Adipose tissue (tissue), 3 donors: ENCODE results near the gene AFAP1. TPM values are rescaled to one million over a fixed set of nuclear protein-coding genes. Genes with fewer than 3 reads are reported as not detected.
A peak's percentile ranks its signal among the peaks of the same experiment; 100 is the strongest.

ENCODE experiments used
- H3K27ac ChIP-seq: one replicate; pipeline ENCODE4 v1.5.1; 2013; ENCODE audit warnings: low read depth, low read length
- WGBS, 3 donors: extraction: QIAGEN DNeasy Blood & Tissue Kit; methylation state at CpG; one replicate each; pipeline ENCODE4 v1.1.7; 2013; 5-methylcytosine and 5-hydroxymethylcytosine counted together
- polyA plus RNA-seq, 3 donors: library from polyadenylated mRNA; stranded (reverse); fragments of 200-250 nt; gene quantifications; one replicate each; pipeline ENCODE4 v1.2.3, GENCODE V29; 2013
- donor health status: healthy with polysubstance abuse.
- donor health status: Bipolar disorder and iron deficiency.
- donor health status: healthy.

AFAP1 gene
- polyA plus RNA-seq, 3 donors: 3.4 to 11.8 (median 10.9) TPM

DNA sequence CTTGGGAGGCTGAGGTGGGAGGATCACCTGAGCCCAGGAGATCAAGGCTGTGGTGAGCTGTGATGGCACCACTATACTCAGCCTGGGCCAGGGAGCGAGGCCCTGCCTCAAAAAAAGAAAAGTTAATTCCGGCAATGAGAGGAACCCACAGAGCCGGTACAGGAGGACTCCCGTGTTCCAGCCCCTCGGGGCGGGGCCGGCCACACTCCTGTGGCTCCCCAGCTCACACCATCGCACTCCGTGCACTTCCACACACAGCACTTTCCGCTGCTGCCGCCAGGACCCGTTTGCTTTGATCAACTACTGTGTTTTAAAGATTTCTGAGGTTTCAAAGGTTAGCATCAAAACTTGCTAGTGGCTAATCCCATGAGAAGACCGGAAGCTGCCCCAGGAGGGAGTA, 171.7 kb downstream of the AFAP1 start:
- no peak overlapping the region for H3K27ac ChIP-seq
- 88 to 90% (median 89%) methylated on average over 13 of the region's 13 CpGs for WGBS, 3 donors

DNA sequence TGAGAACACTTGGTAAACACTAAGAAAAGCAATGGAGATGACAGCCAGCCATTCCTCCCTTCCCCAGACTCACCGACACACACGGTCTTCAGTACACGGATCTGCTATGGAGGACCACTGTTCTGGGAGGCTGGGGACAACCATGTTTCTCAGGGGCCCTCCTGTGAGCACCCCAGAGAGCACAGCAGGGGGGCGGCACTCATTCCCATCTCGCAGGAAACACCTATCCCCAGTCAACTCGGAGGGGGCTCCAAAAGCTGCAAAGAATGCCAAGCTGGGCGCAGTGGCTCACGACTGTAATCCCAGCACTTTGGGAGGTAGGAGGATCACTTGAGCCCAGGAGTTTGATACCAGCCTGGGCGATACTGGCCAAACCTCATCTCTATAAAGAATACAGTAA, 172.1 kb downstream of the AFAP1 start:
- H3K27ac ChIP-seq: no peak overlapping the region
- 78 to 83% (median 82%) methylated on average over 8 to 9 of the region's 9 CpGs for WGBS, 3 donors

DNA sequence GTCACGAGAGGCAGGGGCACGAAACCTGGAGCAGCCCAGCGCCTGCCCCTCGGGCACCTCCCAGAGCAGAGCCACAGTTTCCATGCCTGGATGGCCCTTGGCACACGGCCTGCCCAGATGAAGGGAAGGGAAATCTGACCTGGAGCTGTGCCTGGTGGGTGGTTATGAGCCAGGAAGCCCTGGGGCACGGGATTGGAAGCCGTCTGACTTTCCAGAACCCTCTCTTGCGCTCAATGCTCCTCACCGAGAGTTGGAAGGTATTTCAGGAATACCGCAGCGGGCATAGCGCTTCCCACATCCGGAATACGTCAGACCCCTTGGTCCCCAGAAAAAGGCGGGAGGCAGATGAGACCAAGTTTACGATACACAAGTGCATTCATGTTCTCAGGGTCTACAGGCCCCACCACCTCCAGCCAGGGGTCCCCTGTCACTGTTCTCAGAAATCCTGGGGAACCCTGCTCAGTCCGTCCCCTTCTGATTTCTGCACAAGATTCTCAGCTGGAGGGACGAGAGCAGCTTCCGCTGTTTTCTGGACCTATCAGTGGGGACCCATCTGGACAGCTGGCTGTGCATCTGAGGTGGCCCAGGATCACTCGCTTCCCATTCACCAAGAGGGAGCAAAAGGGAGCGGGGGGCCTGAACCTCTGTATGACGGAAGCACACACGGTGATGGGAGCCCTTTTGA, 172.9 kb downstream of the AFAP1 start:
- H3K27ac ChIP-seq: no peak overlapping the region
- WGBS, 3 donors: 83 to 86% (median 85%) methylated on average over 23 of the region's 23 CpGs

DNA sequence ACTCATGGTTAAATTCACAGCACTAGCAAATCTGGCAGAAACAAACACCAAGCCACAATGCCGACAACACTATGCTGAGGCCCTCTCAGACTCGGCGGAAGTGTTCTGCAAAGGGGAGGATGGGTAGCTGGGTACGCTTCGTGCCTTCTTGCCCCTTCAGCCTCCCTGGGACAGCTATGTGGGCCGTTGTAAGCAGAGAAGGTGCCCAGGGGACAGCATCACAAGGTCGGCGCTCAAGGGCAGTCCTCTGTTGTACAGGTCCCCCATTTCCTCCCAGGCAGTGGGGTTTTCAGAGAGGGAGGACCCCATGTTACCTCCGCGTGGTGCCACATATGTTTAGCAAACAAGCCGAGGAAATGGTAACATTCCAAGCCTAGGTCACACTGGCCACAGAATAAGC, 173.6 kb downstream of the AFAP1 start:
- WGBS, 3 donors: 88 to 92% (median 90%) methylated on average over 11 of the region's 11 CpGs
- no peak overlapping the region for H3K27ac ChIP-seq

DNA sequence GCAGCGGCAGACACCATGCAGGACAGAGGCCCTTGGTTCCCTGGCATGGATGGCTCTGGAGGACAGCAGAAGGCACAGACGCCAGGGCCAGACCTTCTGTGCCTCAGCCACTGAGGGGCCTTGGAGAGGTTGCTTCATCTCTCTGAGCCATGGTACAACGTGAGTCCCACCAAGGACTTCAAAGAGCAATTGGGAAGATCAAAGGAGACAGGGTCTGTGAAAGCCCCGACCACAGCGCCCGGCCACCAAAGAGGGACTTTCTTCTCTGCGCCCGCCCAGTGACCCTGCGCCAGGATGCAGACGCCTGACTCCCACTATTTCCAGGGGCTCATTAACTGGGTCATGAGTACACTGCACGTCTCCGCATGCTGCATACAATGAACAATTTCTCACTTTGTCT, 174.0 kb downstream of the AFAP1 start:
- no peak overlapping the region for H3K27ac ChIP-seq
- WGBS, 3 donors: 82 to 86% (median 84%) methylated on average over 12 of the region's 12 CpGs

DNA sequence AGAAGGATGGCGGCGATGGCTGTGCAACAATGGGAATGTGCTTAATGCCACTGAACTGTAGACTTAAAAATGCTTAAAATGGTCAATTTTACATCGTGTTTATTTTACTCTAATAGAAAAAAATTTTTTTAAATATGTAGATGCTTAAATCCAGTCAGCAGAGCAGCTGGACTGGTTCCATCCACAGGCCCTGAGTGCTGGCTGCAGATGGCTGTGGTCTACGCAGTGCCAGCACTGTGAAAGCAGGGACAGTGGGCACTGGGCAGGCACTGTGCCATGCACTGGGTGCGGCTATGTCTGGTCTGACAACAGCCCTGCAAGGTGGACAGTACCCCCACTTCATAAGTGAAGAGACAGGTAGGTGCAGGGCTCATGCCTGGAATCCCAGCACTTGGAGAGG, 175.2 kb downstream of the AFAP1 start:
- 90 to 95% (median 91%) methylated on average over 5 of the region's 5 CpGs for WGBS, 3 donors
- no peak overlapping the region for H3K27ac ChIP-seq

DNA sequence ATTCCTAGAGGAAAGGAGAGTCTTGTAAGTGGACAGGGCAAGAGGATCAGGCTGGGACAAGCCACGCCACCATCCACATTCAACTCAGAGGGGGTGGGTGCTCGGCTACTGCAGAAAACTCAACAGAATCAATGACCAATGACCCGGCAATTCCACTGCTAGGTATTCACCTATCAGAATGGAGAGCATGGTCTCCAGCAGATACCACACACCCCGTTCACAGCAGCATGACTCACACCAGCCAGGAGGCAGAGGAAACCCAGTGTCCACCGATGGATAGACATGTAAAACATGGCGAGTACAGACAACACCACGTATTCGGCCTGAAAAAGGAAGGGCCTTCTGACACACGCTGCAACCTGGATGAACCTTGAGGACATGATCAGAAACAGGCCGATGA, 175.9 kb downstream of the AFAP1 start:
- H3K27ac ChIP-seq: no peak overlapping the region
- 79 to 89% (median 88%) methylated on average over 10 of the region's 10 CpGs for WGBS, 3 donors

DNA sequence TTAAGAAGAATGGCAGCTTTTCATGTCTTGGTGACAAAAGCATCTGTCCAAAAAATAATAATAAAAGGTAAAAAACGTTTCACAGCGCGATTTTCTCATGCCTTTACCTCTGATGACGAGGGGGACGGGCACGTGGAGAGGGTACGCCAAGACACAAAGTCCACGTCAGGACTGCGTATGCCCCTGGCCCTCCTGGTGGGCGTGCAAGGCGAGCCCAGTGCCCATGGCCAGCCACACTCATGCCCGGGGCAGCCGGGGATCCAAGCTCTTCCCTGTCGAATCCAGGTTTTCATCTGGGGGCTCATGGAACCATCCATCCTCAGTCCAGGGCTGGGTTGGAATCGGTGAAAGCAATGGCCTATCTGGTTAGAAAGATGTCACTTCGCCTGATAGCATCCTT, 176.6 kb downstream of the AFAP1 start:
- WGBS, 3 donors: 90 to 94% (median 93%) methylated on average over 16 of the region's 16 CpGs
- H3K27ac ChIP-seq: no peak overlapping the region

DNA sequence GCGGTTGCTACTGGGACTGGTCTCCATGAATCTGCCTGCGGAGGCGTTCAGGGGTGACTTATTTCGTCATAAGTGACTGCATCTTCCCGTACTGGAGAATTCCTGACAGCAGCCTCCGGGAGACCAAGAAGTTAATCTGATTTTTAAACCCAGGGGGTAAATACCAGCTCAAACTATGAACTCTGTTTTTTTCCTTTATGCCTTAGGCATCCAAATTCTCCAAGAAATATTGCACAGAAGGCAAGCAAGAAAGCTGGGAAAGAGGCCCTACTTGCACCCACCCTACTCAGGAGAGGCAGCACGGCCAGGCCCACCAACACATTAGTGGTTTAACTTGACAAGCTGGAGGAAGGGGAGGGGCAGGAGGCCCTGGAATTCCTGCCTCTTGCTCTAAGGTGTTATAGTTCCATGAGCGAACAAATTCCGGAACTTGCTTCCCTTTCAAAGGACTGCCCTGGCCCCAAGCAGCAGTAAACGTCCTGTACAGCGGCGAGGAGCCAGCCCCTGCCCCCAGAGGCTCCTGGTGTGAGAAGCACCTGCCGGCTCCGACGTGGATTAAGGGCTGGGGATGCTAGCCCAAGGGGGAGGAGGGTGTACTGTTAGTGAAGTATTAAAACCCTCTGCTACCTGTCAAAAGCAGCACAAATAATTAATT, 177.2 kb downstream of the AFAP1 start:
- H3K27ac ChIP-seq: peak overlapping the region; percentile 23
- 77 to 82% (median 80%) methylated on average over 15 of the region's 15 CpGs for WGBS, 3 donors

DNA sequence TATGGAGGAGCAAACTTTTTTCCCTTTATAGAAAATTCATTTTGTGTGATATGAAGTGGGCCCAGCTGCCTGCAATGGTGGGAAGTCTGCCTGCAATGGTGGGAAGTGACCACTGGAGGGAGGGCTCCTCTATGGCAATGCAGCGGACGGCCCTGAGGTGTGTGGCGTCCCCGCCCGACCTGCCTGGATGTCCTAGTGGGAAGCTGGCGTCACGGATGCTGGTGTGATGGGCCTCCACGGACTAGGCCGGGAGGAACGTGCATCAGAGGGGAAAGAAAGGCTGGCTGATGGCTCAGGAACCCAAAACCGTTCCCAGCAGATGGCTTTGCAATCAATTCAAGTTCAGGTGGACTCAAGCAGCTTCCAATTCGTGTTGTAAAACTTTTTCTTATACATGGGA, 177.9 kb downstream of the AFAP1 start:
- WGBS, 3 donors: 17 to 33% (median 28%) methylated on average over 12 of the region's 12 CpGs
- H3K27ac ChIP-seq: no peak overlapping the region

DNA sequence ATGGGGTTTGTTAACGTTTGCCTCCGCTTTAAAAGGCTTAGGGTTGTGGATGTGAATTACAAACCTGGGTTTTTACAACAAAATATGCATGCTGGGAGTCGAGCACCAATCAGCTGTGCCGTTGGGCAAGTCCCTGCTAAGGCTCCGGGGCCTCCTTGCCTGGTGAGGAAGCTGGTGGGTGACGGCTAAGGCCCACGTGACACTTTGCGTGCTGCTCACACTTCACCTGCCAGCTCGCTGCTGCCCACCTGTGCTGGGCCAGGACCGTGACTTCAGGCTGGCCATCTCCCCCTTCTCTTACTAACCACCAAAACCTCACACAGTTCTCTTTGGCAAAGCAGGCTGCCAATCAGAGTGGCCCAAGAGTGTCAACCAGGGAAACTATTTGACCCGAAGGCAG, 178.3 kb downstream of the AFAP1 start:
- no peak overlapping the region for H3K27ac ChIP-seq
- 81 to 88% (median 88%) methylated on average over 11 of the region's 11 CpGs for whole genome bisulfite sequencing, 3 donors

DNA sequence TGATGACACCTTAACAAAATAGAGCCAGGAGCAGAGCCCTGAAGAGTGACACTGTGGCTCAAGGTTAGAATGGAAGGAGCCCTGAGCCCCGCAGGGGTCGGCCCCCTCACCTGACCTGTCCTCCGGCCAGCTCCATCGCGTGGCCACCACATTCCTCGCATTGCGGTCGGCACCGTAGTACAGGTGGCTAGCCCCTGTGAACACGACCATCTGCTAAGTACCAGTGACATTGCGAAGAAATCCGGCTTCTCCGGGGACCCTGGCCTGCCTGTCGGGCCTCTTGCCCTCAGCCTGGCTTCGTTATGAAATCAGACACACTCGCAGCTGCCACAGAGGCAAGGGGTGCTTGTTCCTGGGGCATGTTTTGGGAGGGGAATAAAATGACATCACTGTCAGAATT, 179.0 kb downstream of the AFAP1 start:
- WGBS, 3 donors: 57 to 91% (median 89%) methylated on average over 16 of the region's 16 CpGs
- no peak overlapping the region for H3K27ac ChIP-seq

DNA sequence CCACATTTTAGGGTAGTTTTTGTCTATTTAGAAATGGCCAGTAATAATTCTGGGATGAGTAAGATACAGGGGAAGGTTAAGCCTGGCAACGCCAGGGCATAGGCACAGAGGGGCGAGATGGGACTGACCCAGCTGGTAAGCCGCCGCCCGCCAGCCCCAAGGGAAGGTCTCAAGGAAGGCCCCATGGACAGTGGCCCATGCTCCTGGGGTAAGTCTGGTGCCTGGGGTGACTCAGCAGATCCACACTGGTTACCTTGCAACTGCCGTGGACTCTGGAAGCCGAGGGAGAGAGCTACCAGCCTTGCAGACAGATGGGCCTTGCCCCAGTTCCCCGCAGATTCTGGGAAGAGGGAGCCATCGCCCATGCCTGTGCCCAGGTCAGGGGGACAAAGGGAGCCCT, 179.4 kb downstream of the AFAP1 start:
- 77 to 82% (median 80%) methylated on average over 9 of the region's 9 CpGs for WGBS, 3 donors
- H3K27ac ChIP-seq: no peak overlapping the region

DNA sequence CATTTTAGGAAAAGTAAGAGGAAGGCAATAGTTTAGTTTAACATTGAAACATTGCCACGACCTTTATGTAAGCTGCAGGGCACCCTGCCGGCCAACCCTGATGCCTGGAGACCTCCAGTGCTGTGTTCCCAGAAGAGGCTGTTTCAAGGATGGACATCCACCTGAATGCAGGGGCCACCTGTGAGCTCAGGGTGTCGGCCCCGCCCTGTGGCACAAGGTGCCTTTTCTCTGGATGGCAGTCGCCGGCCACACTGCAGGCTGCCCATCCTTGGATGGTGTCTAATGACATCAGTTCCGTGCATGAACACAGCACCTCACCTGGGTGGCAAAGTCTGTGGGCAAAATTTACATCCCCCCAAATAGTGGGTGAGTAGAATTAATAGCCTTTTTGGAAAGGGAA, 180.0 kb downstream of the AFAP1 start:
- no peak overlapping the region for H3K27ac ChIP-seq
- 86 to 92% (median 87%) methylated on average over 7 of the region's 7 CpGs for WGBS, 3 donors

DNA sequence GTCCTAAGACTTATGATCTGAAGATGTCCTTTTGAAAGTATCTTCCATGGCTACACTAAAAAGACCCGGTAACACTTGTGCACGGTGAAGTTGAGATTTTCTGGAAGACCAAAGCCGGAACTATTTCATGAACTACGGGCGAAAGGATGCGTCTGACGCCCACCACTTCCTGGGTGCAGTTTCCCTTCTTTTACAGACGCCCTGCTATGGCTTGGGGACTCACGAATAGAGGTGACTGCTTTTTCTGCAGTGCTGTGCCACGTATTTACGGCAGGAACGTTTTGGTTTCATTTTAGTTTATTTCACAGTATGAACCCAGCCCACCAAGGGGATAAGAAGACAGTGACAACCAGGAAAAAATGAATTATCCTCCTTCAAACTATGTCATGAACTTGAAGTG, 180.4 kb downstream of the AFAP1 start:
- H3K27ac ChIP-seq: no peak overlapping the region
- 67 to 77% (median 67%) methylated on average over 12 of the region's 12 CpGs for WGBS, 3 donors

DNA sequence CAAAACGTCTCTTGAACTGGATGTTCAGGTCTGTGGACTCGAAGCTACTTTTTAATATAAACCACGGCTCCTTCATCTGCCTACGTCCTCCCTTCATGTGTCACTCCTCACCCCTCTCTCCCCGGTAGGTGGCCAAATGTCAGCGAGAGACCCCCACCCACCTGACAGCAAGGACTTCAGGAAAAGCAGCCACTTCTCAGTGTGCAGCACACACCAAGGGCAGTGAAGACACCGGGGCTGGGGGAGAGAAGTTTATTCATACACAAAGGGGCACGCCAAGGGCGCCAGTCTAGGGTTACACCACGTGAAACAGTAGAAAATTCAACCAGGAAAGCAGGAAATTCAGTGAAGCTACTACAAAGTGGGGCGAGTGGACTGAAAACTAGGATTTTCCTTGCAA, 181.2 kb downstream of the AFAP1 start:
- H3K27ac ChIP-seq: no peak overlapping the region
- WGBS, 3 donors: 89 to 91% (median 90%) methylated on average over 11 of the region's 11 CpGs

DNA sequence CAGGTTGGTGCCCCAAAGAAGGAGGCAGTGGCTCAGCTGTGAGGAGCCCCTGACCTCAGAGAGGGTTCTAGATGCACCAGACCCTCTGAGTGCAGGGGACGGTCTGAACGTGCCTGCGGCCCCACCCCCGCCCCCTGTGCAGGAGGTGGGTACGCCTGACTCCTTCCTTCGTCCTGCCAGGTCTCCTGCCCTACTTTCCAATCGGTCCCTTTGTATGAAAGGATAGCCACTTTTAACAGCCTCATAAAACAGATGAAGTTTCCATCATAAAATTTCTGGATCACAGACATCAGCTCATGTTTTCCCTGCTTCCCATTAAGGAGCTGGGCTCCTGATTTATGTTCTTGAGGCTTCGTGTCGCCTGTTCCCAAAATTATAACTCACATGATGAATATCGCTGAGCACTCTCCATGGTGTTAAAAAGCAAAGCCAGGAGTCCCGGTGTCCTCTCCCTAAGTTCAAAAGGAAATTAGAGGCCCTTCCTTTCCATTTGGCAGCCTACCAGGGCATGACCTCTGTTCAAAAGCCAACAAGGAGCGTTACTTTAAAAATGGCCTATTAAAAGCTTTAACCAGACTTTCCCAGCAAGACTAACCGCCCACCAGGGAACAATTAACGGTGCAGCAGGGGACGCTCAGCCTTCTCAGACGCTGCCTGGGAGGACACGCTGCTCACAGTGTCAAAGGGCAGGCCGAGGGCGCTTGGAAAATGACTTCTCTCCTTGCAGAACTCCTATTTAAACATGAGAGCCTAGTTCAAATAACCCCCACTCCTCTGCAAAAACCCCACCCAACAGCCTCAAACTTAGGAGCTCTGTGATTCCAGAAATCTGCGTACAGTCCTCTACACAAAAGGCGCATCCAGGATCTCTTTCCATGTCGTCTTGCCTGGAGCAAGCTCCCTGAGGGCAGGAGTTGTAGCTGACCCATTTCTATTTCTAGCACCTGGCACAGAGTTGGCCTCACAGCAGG, 181.9 kb downstream of the AFAP1 start:
- H3K27ac ChIP-seq: no peak overlapping the region
- 48 to 78% (median 58%) methylated on average over 22 of the region's 22 CpGs for WGBS, 3 donors

DNA sequence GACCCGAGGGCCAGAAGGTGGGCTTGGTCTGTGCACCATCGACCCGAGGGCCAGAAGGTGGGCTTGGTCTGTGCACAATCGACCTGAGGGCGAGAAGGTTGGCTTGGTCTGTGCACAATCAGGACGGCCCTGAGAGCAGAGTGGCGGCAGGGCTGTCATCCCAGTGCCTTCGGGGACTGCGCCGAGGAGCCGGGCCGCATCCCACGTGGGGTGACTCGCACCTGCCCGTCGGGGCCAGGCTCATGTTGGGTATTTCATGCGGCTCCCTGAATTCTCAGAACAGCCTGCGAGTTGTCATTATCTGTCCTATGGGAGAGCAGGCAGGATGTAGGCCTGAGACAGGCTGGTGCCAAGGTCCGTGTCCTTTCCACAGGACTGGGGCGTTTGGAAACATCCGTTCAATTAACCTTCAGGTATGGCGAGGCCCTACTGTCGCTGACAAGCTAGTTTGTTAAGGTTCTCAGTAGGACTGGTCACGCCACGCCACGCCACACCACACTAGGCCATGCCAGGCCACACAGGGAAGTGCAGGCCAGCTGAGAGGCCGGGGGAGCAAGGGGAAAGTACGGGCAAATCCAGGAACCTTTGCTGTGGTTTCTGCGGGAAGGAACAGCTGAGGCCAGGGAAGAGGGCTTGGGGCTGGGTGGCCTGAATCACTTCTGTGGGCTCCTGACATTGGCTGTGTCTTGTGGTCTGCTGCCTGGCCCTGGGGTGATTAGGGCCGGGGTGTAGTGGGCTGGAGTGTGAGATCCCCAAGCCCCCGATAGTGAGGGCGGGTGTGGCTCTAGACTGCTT, 182.9 kb downstream of the AFAP1 start:
- no peak overlapping the region for H3K27ac ChIP-seq
- 76 to 87% (median 85%) methylated on average over 31 to 32 of the region's 32 CpGs for WGBS, 3 donors
